NCI-H82 treated with DMSO at 0.1 percent for 48 hours (cell line): ENCODE data around the gene SPATS1.

Source experiments
- DNase-seq: peaks from one replicate; lab custom pipeline; 2025; ENCODE audit not compliant: unreplicated experiment; lab: John Stamatoyannopoulos, UW

SPATS1 gene

GRCh38 chr6:44387346-44388134 is 45.1 kb downstream of the SPATS1 start, which contains the start of gene CDC5L:
Gene CDC5L, plus strand, starts transcription at chr6:44387706. Its CDS starts 118 bp downstream, at chr6:44387824.
- DNase-seq, result peak; percentile 99

GRCh38 chr6:44388135-44388487 is 45.7 kb downstream of the SPATS1 start:
- DNase-seq, result no peak

GRCh38 chr6:44388887-44389286 is 46.4 kb downstream of the SPATS1 start:
- no peak for DNase-seq

GRCh38 chr6:44390158-44390683 is 47.8 kb downstream of the SPATS1 start:
- DNase-seq, result no peak
